ENCODE results near the gene ASAP3.

ASAP3 gene

DNA sequence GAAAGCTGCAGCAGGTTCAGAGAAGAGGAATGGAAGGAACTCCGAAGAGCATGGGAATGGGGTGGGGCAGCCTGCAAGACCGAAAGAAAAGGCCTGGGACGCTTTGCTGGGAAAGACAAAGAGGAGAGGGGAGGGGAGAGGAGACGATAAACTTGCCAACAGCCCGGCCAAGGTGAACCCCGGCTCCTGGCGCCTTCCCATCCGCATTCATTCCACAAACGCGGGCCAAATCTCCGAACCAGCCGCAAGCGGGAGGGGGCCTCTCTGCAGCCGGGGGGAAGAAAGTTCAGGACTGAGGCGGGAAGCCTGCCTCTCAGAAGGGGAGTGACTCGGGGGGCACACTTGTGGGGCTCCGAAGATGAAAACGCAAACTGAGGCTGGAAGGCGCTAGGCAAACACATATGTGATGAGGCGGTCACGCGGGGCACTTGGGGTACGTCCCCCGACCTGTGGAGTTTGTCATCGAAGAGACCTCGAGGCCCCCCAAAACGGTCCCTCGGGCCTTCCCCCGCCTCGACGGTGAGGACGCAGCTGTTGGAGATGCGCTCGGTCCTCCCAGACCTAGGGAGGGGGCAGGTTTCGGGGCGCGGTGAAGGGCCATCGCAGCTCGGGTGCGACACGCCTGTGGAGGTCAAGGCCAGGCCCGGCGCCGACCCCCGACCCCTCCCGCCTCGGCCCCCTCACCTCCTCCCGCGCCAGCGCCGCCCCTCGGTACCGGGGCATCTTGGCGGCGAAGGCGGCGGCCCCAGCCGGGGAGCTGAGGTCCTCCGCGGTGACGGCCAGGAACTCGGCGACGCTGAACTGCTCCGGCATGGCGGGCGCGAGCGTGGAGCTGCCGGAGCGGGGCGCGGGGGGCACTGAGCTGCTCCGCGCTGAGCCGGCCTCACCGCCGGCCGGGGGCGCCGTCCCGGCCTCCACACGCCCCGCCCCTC lies at the start of gene ASAP3:
Gene ASAP3, minus strand, starts transcription at position 859 of the 932 bp plus-strand sequence. Its CDS starts 46 bp downstream, at position 813.
- Histone ChIP-seq H3K27ac (ENCODE audit: low read depth, low read length) (no peak within 1 kb of the TSS; the same call in 1 of the 2 replicates), H3K4me3 (ENCODE audit: low read depth, low read length) (peak within 1 kb of the TSS; percentile 94), H3K79me2 (ENCODE audit: control insufficient read depth, insufficient read depth, low read length, unreplicated experiment) (peaks cover 29% of the 10 kb centered on the region), H3K27me3 (ENCODE audit: insufficient read depth, low read length) (no peaks in the 10 kb centered on the region), H3K36me3 (ENCODE audit: insufficient read depth, low read length) (no peaks in the 10 kb centered on the region), H3K4me1 (ENCODE audit: control insufficient read depth, insufficient read depth, low read length, unreplicated experiment) (peaks cover 33% of the 10 kb centered on the region), H2AFZ (ENCODE audit: low read length, unreplicated experiment) (peak within 1 kb of the TSS; percentile 95)

- Histone ChIP-seq H3K4me1 (ENCODE audit: control insufficient read depth, insufficient read depth, low read length, unreplicated experiment) (peaks cover 23% of the 10 kb centered on the region), H3K27ac (ENCODE audit: low read depth, low read length) (no peak overlapping the region), H3K27me3 (ENCODE audit: insufficient read depth, low read length) (no peaks in the 10 kb centered on the region), H3K4me3 (ENCODE audit: low read depth, low read length) (no peak overlapping the region), H3K36me3 (ENCODE audit: insufficient read depth, low read length) (no peaks in the 10 kb centered on the region), H3K79me2 (ENCODE audit: control insufficient read depth, insufficient read depth, low read length, unreplicated experiment) (no peaks in the 10 kb centered on the region), H2AFZ (ENCODE audit: low read length, unreplicated experiment) (no peak overlapping the region)
Observed at GRCh38 chr1:23533246-23534023, 49.5 kb upstream of the ASAP3 start.

DNA sequence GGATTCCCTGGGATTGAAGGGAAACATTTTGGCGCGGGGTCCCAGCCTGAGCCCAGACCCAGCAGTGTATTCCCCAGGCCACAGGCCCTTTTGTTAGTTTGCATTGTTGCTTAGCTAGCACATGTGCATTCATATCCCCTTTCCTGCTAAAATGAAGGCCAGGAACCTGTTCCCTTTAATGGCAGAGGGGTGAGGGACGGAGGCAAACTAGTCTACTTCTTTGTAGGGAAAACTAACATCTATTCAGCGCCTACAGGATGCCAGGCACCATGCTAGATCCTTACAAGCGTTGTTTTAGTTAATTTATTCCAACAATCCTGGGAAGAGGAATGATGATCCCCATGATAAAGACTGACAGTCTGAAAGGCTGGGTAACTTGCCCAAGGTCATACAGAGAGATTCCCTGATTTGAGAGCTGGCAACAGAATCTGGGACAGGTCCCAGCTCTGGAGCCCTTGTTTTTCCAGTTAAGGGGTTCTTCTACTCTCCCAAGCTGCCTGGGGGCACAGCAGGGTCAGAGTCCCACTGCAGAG lies 47.6 kb upstream of the ASAP3 start:
- Histone ChIP-seq H3K4me3 (ENCODE audit: low read depth, low read length) (peak overlapping the region; percentile 60), H3K36me3 (ENCODE audit: insufficient read depth, low read length) (no peaks in the 10 kb centered on the region), H3K27me3 (ENCODE audit: insufficient read depth, low read length) (no peaks in the 10 kb centered on the region), H3K4me1 (ENCODE audit: control insufficient read depth, insufficient read depth, low read length, unreplicated experiment) (peaks cover 20% of the 10 kb centered on the region), H3K27ac (ENCODE audit: low read depth, low read length) (no peak overlapping the region), H2AFZ (ENCODE audit: low read length, unreplicated experiment) (peak overlapping the region; percentile 47), H3K79me2 (ENCODE audit: control insufficient read depth, insufficient read depth, low read length, unreplicated experiment) (no peaks in the 10 kb centered on the region)

DNA sequence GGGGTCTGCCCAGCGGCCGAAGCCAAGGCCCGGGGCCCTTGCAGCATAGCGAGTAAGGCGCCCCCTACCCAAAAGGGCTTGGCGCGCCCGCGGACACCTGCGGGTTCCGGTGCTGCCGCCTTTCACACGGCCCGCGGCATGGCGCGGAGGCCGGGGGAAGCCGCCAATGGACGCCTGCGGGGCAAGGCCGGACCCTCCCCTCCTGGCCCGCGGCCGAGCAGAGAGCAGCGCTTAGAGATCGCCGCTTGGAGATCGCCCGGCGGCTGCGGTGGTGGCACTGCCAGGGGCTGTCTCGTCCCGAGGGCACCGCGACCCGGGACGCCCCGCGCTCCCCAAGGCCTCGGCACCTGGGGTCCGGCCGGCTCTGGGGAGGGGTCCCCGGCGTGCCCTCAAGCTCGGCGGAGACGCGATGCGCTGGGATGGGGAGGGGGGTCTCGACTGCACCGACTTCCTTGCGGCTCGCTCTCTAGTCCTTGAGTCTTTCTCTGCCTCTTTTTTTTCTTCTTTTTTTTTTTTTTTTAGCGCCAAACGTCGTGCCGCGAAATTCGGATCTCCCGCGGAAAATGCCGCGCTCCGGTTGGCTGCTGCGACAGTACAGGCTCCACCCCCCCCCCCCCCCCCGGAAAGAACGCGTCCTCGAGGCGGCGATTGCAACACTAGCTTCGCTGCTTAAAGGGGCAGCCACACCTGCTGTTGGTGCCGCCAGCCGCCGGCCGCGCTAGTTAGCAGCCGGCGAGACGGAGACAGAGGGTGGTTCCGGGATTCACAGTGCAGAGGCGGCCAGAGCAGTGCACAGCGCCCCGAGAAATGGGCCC lies 47.0 kb upstream of the ASAP3 start, which contains the start of gene E2F2:
Gene E2F2, minus strand, starts transcription at position 487 of the 815 bp plus-strand sequence. Its CDS starts 440 bp downstream, at position 47.
- no peaks in the 10 kb centered on the region for H3K36me3 ChIP-seq (ENCODE audit: insufficient read depth, low read length)

GRCh38 chr1:23530087-23530746 lies 46.2 kb upstream of the ASAP3 start:
- H2AFZ ChIP-seq (ENCODE audit: low read length, unreplicated experiment), result peak overlapping the region; percentile 61
- no peaks in the 10 kb centered on the region for H3K27me3 ChIP-seq (ENCODE audit: insufficient read depth, low read length)
- H3K27ac ChIP-seq (ENCODE audit: low read depth, low read length), result no peak overlapping the region
- H3K4me3 ChIP-seq (ENCODE audit: low read depth, low read length), result peak overlapping the region; percentile 81
- no peaks in the 10 kb centered on the region for H3K79me2 ChIP-seq (ENCODE audit: control insufficient read depth, insufficient read depth, low read length, unreplicated experiment)
- peaks cover 20% of the 10 kb centered on the region for H3K4me1 ChIP-seq (ENCODE audit: control insufficient read depth, insufficient read depth, low read length, unreplicated experiment)
- no peaks in the 10 kb centered on the region for H3K36me3 ChIP-seq (ENCODE audit: insufficient read depth, low read length)

More for the DNA sequence above, 47.0 kb upstream of the ASAP3 start, which contains the start of gene E2F2:
- peak within 1 kb of the TSS; percentile 81 for H3K4me3 ChIP-seq (ENCODE audit: low read depth, low read length)
- H3K79me2 ChIP-seq (ENCODE audit: control insufficient read depth, insufficient read depth, low read length, unreplicated experiment), result no peaks in the 10 kb centered on the region
- H2AFZ ChIP-seq (ENCODE audit: low read length, unreplicated experiment), result peak within 1 kb of the TSS; percentile 61
- no peaks in the 10 kb centered on the region for H3K27me3 ChIP-seq (ENCODE audit: insufficient read depth, low read length)
- H3K27ac ChIP-seq (ENCODE audit: low read depth, low read length), result no peak within 1 kb of the TSS
- H3K4me1 ChIP-seq (ENCODE audit: control insufficient read depth, insufficient read depth, low read length, unreplicated experiment), result peaks cover 20% of the 10 kb centered on the region

- Histone ChIP-seq H3K4me1 (ENCODE audit: control insufficient read depth, insufficient read depth, low read length, unreplicated experiment) (peaks cover 20% of the 10 kb centered on the region), H3K27me3 (ENCODE audit: insufficient read depth, low read length) (no peaks in the 10 kb centered on the region), H2AFZ (ENCODE audit: low read length, unreplicated experiment) (no peak overlapping the region), H3K36me3 (ENCODE audit: insufficient read depth, low read length) (no peaks in the 10 kb centered on the region), H3K27ac (ENCODE audit: low read depth, low read length) (no peak overlapping the region), H3K4me3 (ENCODE audit: low read depth, low read length) (peak overlapping the region; percentile 81), H3K79me2 (ENCODE audit: control insufficient read depth, insufficient read depth, low read length, unreplicated experiment) (no peaks in the 10 kb centered on the region)
Observed at GRCh38 chr1:23529146-23530086, 45.4 kb upstream of the ASAP3 start.

DNA sequence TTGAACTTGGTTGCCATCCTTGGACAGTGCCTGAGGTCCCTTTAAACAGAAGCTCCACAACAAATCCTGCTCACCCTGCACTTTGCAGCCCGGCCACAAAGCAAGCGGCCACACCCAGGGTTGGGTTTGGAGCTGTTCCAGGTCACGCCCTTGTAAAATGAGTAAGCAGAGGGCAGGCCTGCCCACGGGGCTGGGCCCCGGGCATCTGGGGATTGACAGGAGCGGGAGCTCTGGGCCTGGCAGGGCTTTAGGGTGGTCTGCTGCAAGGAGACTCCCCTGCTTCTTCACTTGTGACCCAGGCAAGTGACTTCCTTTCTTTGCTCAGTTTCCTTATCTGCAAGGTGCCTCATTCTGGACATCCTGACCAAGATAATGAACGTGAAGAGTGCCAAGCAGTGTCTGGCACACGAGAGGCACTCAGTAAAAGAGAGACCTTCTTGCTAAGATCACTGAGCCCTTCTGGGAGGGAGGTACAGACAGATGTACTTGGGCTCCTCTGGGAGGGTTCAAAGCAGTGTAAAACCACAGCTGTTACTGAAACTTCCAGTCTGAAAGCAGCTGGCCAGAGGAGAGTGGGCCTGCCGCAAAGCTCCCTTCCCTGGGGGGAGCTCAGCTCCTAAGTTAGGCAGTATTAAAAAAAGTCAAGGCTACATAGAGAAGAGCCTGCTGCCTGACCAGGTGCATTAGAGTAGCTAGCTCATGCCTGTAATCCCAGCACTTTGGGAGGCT lies 44.4 kb upstream of the ASAP3 start:
- no peak overlapping the region for H3K4me3 ChIP-seq (ENCODE audit: low read depth, low read length)
- no peak overlapping the region for H3K27ac ChIP-seq (ENCODE audit: low read depth, low read length)
- peak overlapping the region; percentile 34 for H2AFZ ChIP-seq (ENCODE audit: low read length, unreplicated experiment)
- no peaks in the 10 kb centered on the region for H3K36me3 ChIP-seq (ENCODE audit: insufficient read depth, low read length)
- H3K27me3 ChIP-seq (ENCODE audit: insufficient read depth, low read length), result no peaks in the 10 kb centered on the region
- peaks cover 20% of the 10 kb centered on the region for H3K4me1 ChIP-seq (ENCODE audit: control insufficient read depth, insufficient read depth, low read length, unreplicated experiment)
- H3K79me2 ChIP-seq (ENCODE audit: control insufficient read depth, insufficient read depth, low read length, unreplicated experiment), result no peaks in the 10 kb centered on the region

DNA sequence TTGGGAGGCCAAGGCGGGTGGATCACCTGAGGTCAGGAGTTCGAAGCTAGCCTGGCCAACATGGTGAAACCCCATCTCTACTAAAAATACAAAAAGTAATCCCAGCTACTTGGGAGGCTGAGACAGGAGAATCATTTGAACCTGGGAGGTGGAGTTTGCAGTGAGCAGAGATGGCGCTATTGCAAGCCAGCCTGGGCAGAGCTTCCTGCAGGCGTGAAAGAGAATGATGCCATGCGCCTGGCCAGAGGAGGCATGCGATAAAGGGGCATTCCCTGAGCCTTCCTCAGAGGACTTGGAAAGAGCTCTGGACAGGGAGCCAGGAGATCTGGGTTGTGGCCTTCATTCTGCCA lies 43.9 kb upstream of the ASAP3 start:
- Histone ChIP-seq H3K79me2 (ENCODE audit: control insufficient read depth, insufficient read depth, low read length, unreplicated experiment) (no peaks in the 10 kb centered on the region), H3K4me1 (ENCODE audit: control insufficient read depth, insufficient read depth, low read length, unreplicated experiment) (peaks cover 20% of the 10 kb centered on the region)

More for the DNA sequence above, 43.9 kb upstream of the ASAP3 start:
- H3K27ac ChIP-seq (ENCODE audit: low read depth, low read length), result no peak overlapping the region
- no peak overlapping the region for H3K4me3 ChIP-seq (ENCODE audit: low read depth, low read length)
- no peaks in the 10 kb centered on the region for H3K36me3 ChIP-seq (ENCODE audit: insufficient read depth, low read length)
- H2AFZ ChIP-seq (ENCODE audit: low read length, unreplicated experiment), result no peak overlapping the region
- no peaks in the 10 kb centered on the region for H3K27me3 ChIP-seq (ENCODE audit: insufficient read depth, low read length)

Measured in ACC112 (cell line).